Spleen (tissue), 11 donors: ENCODE measurements around the gene CD300H. TPM values are rescaled to one million over a fixed set of nuclear protein-coding genes. Genes with fewer than 3 reads are reported as not detected.
A peak's percentile ranks its signal among the peaks of the same experiment; 100 is the strongest.

Experiments
- DNase-seq: peaks from one replicate; pipeline ENCODE4 v3.0.0-alpha.2; 2020
- H3K27ac ChIP-seq, 8 donors: fragments of 200-600 bp; sonication (generic) in 7 of 8; 1 replicate in 4 of 8; 2 replicates in 4 of 8; pipeline versions ENCODE4 v1.5.0 to v1.8.0; 2016 to 2021; ENCODE audit warnings: inconsistent platforms in 4 of 8, mild to moderate bottlenecking in 4 of 8, moderate library complexity in 1 of 8
- H3K27me3 ChIP-seq, 7 donors: fragments of 200-600 bp; sonication (generic) in 6 of 7; replicated peaks in 1 of 7; 1 replicate in 4 of 7; 2 replicates in 3 of 7; pipeline versions ENCODE4 v1.5.0 to v1.8.0; 2016 to 2021; ENCODE audit warnings: inconsistent platforms in 3 of 7, mild to moderate bottlenecking in 1 of 7
- H3K36me3 ChIP-seq, 6 donors: fragments of 200-600 bp; sonication (generic) in 5 of 6; 1 replicate in 4 of 6; 2 replicates in 2 of 6; pipeline versions ENCODE4 v1.5.0 to v1.8.0; 2016 to 2021; ENCODE audit warnings: inconsistent platforms in 2 of 6
- H3K4me1 ChIP-seq, 6 donors: fragments of 200-600 bp; sonication (generic) in 5 of 6; 1 replicate in 3 of 6; 2 replicates in 3 of 6; pipeline versions ENCODE4 v1.5.0 to v1.8.0; 2016 to 2021; ENCODE audit warnings: inconsistent platforms in 3 of 6
- H3K4me3 ChIP-seq, 8 donors: fragments of 200-600 bp; sonication (generic) in 7 of 8; 1 replicate in 4 of 8; 2 replicates in 4 of 8; pipeline versions ENCODE4 v1.5.0 to v1.8.0; 2016 to 2021; ENCODE audit warnings: inconsistent platforms in 4 of 8, mild to moderate bottlenecking in 4 of 8, moderate library complexity in 2 of 8
- H3K9me3 ChIP-seq, 8 donors: fragments of 200-600 bp; sonication (generic) in 7 of 8; 1 replicate in 4 of 8; 2 replicates in 4 of 8; pipeline versions ENCODE4 v1.5.0 to v1.8.0; 2016 to 2021; ENCODE audit warnings: inconsistent platforms in 4 of 8
- POLR2A ChIP-seq, 3 donors: fragments of 450-650 bp; IDR thresholded peaks; one replicate each; pipeline ENCODE4 v1.5.1; 2017; ENCODE audit warnings: antibody characterized with exemption in 3 of 3, mild to moderate bottlenecking in 1 of 3
- POLR2AphosphoS5 ChIP-seq, 3 donors: sonication (generic); formaldehyde crosslinking; IDR thresholded peaks; one replicate each; pipeline ENCODE4 v1.5.1; 2017; ENCODE audit warnings: antibody characterized with exemption in 3 of 3
- WGBS, 5 donors: extraction: QIAGEN DNeasy Blood & Tissue Kit in 3 of 5; methylation state at CpG; one replicate each; pipeline versions ENCODE4 v1.1.5 to v1.1.7; 2013 to 2018; 5-methylcytosine and 5-hydroxymethylcytosine counted together
- intact Hi-C: fragments of 100-400 bp; cut with DNase I; formaldehyde crosslinking; loops from one replicate; pipeline ENCODE4 v1.15.0; 2023; ENCODE audit warnings: low total_unique reads
- polyA plus RNA-seq, 3 donors: library from polyadenylated mRNA; stranded (reverse); fragments of 200-250 nt; gene quantifications; one replicate each; pipeline ENCODE4 v1.2.1, GENCODE V29; 2013
- total RNA-seq, 7 donors: library from RNA; depleted of rRNA in 3 of 7; stranded (reverse); fragments of >200 nt in 3 of 7; fragmentation: NEBNext Ultra II Directional in 4 of 7; extraction: Animal tissue kit (Norgen Biotek cat#: 25700) in 4 of 7; gene quantifications; one replicate each; pipeline versions ENCODE4 v1.1.0 to v1.2.1, GENCODE V29; 2016 to 2021
- TF ChIP-seq, protein P1 (sequence below), 11 experiments: fragments of 200-600 bp in 7 of 11; fragments of 450-650 bp in 4 of 11; sonication (generic) in 4 of 11; IDR thresholded peaks in 8 of 11; conservative IDR thresholded peaks in 3 of 11; 1 replicate in 7 of 11; 2 replicates in 4 of 11; pipeline versions ENCODE4 v1.4.0 to v1.8.0; 2016 to 2021; ENCODE audit warnings: antibody characterized with exemption in 11 of 11, inconsistent platforms in 4 of 11, mild to moderate bottlenecking in 1 of 11
- donor health status: healthy with polysubstance abuse.
- donor health status: DM: no; HTN: no; CAD: no; lungs with moderate emphysema.
- donor health status: DM: no; HTN: no; CAD: no.
- donor health status: Bipolar disorder and iron deficiency.
- donor health status: healthy.
- donor health status: DM: no; HTN: no; CAD: no.
- donor health status: DM: yes; HTN: yes; CAD: no.

The CD300H gene
- total and polyA plus RNA-seq, 10 donors: 1.5 to 20.0 (median 3.7) TPM; not detected in 2

DNA sequence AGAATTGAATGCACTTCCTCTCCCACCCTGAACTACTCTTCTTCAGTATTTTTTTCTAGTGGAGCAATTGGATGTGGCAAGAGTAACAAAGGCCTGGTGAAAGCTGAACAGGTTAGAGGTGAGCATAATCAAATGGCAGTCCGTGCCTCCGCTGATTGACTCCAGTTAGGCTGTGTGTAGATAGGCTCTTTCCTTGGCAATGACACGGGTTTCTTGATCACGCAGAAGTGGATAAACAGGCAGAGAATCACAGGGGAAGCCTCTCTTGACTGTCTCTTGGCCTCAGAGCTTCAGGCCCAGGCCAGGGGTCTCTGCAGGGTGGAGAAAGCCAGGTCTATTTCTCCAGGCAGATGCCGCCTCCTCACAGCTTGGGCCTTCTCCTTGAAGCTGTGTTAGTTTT, 40.2 kb downstream of the CD300H start:
- H3K4me1 ChIP-seq: peaks cover 0 to 88% (median 18%) of the 10 kb centered on the region in 6 donors
- no peaks in the 10 kb centered on the region for H3K36me3 ChIP-seq
- H3K4me3 ChIP-seq: peak overlapping the region in 1 of 8 donors; percentile 29
- intact Hi-C loops: no loop called here
- peaks cover 0 to 21% (median 0%) of the 10 kb centered on the region in 7 donors for H3K27me3 ChIP-seq
- peaks cover 0 to 6% (median 0%) of the 10 kb centered on the region in 8 donors for H3K9me3 ChIP-seq
- no peak for TF ChIP-seq POLR2AphosphoS5 (IDR thresholded peaks at IDR 0.05)
- TF ChIP-seq POLR2A (IDR thresholded peaks at IDR 0.05): no peak
- TF ChIP-seq, protein P1, sequence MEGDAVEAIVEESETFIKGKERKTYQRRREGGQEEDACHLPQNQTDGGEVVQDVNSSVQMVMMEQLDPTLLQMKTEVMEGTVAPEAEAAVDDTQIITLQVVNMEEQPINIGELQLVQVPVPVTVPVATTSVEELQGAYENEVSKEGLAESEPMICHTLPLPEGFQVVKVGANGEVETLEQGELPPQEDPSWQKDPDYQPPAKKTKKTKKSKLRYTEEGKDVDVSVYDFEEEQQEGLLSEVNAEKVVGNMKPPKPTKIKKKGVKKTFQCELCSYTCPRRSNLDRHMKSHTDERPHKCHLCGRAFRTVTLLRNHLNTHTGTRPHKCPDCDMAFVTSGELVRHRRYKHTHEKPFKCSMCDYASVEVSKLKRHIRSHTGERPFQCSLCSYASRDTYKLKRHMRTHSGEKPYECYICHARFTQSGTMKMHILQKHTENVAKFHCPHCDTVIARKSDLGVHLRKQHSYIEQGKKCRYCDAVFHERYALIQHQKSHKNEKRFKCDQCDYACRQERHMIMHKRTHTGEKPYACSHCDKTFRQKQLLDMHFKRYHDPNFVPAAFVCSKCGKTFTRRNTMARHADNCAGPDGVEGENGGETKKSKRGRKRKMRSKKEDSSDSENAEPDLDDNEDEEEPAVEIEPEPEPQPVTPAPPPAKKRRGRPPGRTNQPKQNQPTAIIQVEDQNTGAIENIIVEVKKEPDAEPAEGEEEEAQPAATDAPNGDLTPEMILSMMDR (IDR thresholded peaks at IDR 0.05 in 8 of 11, conservative IDR thresholded peaks at IDR 0.05 in 3 of 11): no peak
- no peak for DNase-seq
- peak overlapping the region in 6 of 8 donors; percentile 74 to 90 (median 82) for H3K27ac ChIP-seq
- 81 to 96% (median 84%) methylated on average over 5 of the region's 5 CpGs for WGBS, 5 donors

DNA sequence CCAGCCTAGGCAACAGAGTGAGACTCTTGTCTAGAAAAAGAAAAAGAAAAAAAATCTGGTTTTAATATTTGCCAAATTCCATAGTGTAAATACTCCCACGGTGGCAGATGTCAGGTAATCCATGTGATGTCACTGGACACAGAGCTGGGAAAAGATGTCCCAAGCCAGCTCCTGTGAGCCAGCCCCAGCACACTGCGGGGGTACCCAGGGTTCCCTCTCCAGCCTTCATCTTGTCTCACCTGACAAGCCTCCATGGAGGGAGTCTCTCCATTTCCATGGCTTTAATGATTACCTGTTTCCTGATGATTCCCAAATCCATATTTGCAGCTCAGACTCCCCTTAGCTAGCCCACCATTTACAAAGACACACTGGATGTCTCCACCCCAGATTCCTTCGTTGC, 40.6 kb downstream of the CD300H start:
- Histone ChIP-seq H3K4me1 (peaks cover 0 to 88% (median 18%) of the 10 kb centered on the region in 6 donors), H3K4me3 (peak overlapping the region in 1 of 8 donors; percentile 29), H3K27me3 (peaks cover 0 to 21% (median 0%) of the 10 kb centered on the region in 7 donors), H3K9me3 (peaks cover 0 to 6% (median 0%) of the 10 kb centered on the region in 8 donors), H3K27ac (peak overlapping the region in 6 of 8 donors; percentile 74 to 90 (median 82)), H3K36me3 (no peaks in the 10 kb centered on the region)
- WGBS, 5 donors: 54 to 80% (median 61%) methylated on average over 3 of the region's 3 CpGs
- intact Hi-C loops: no loop called here
- no peak for DNase-seq
- TF ChIP-seq, protein P1 (IDR thresholded peaks at IDR 0.05 in 8 of 11, conservative IDR thresholded peaks at IDR 0.05 in 3 of 11): no peak
- TF ChIP-seq POLR2AphosphoS5 (IDR thresholded peaks at IDR 0.05) (no peak), POLR2A (IDR thresholded peaks at IDR 0.05) (no peak)

- TF ChIP-seq, protein P1 (IDR thresholded peaks at IDR 0.05 in 8 of 11, conservative IDR thresholded peaks at IDR 0.05 in 3 of 11): no peak
- TF ChIP-seq POLR2AphosphoS5 (IDR thresholded peaks at IDR 0.05) (no peak), POLR2A (IDR thresholded peaks at IDR 0.05) (no peak)
- Histone ChIP-seq H3K9me3 (peaks cover 0 to 6% (median 0%) of the 10 kb centered on the region in 8 donors), H3K27me3 (peaks cover 0 to 20% (median 0%) of the 10 kb centered on the region in 7 donors), H3K4me3 (no peak overlapping the region), H3K4me1 (peaks cover 0 to 88% (median 14%) of the 10 kb centered on the region in 6 donors), H3K27ac (peak overlapping the region in 1 of 8 donors; percentile 90), H3K36me3 (no peaks in the 10 kb centered on the region)
- DNase-seq: no peak
- WGBS, 5 donors: 89 to 93% (median 90%) methylated on average over 14 of the region's 14 CpGs
- intact Hi-C loops: no loop called here
These were observed 41.5 kb downstream of the CD300H start for GRCh38 chr17:74525781-74526288.

GRCh38 chr17:74525465-74525725, 41.9 kb downstream of the CD300H start:
- TF ChIP-seq POLR2AphosphoS5 (IDR thresholded peaks at IDR 0.05): no peak
- TF ChIP-seq, protein P1 (IDR thresholded peaks at IDR 0.05 in 8 of 11, conservative IDR thresholded peaks at IDR 0.05 in 3 of 11): no peak
- TF ChIP-seq POLR2A (IDR thresholded peaks at IDR 0.05): no peak
- WGBS, 5 donors: 85 to 95% (median 94%) methylated on average over 1 of the region's 1 CpG
- Histone ChIP-seq H3K36me3 (no peaks in the 10 kb centered on the region), H3K4me1 (peaks cover 0 to 88% (median 15%) of the 10 kb centered on the region in 6 donors), H3K4me3 (no peak overlapping the region), H3K9me3 (peaks cover 0 to 6% (median 0%) of the 10 kb centered on the region in 8 donors), H3K27me3 (peaks cover 0 to 20% (median 0%) of the 10 kb centered on the region in 7 donors), H3K27ac (peak overlapping the region in 1 of 8 donors; percentile 92)
- DNase-seq: no peak
- intact Hi-C loops: no loop called here
